PC-3 (cell line): ENCODE data around the gene BACH2. TPM values are rescaled to one million over a fixed set of nuclear protein-coding genes. Genes with fewer than 3 reads are reported as not detected.

Source experiments
- ATAC-seq: fragments of 200-7000 bp; cut with Tn5 transposase; 2 replicates; pipeline ENCODE4 v1.9.1; 2020; ENCODE audit warnings: mild to moderate bottlenecking, moderate library complexity
- BruUV-seq: library from RNA; stranded (reverse); fragments of 400-500 nt; replicated peaks from 2 replicates; lab custom pipeline; 2021; lab: Mats Ljungman, UMichigan
- CTCF ChIA-PET: fragments of 300-600 bp; sonication (Branson Sonifier 250); formaldehyde crosslinking; loops from one replicate; lab custom pipeline; 2022; ENCODE audit warnings: antibody characterized with exemption; lab: Charles Lee
- POLR2A ChIA-PET: fragments of 300-600 bp; sonication (Branson Sonifier 250); formaldehyde crosslinking; loops from one replicate; lab custom pipeline; 2022; ENCODE audit warnings: antibody characterized with exemption; ENCODE audit not compliant: unreplicated experiment; lab: Charles Lee
- DNase-seq: peaks from one replicate; pipeline ENCODE4 v3.0.0-alpha.2; 2015
- H2AFZ ChIP-seq: fragments of 300-600 bp; sonication (generic); 2 replicates; pipeline ENCODE4 v1.6.0; 2016; ENCODE audit warnings: antibody characterized with exemption, low read length
- H3F3A ChIP-seq: fragments of 300-600 bp; sonication (generic); one replicate; pipeline ENCODE4 v1.6.0; 2017; ENCODE audit warnings: antibody characterized with exemption, low read length, control low read depth, mild to moderate bottlenecking; ENCODE audit not compliant: unreplicated experiment
- H3K27ac ChIP-seq: fragments of 300-600 bp; sonication (generic); 2 replicates; pipeline ENCODE4 v1.5.1; 2016; ENCODE audit warnings: mild to moderate bottlenecking, low read length
- H3K27me3 ChIP-seq: fragments of 300-600 bp; sonication (generic); 2 replicates; pipeline ENCODE4 v1.6.1; 2016; ENCODE audit warnings: low read length, mixed read lengths
- H3K36me3 ChIP-seq: fragments of 300-600 bp; sonication (generic); 2 replicates; pipeline ENCODE4 v1.6.1; 2016; ENCODE audit warnings: low read depth, mixed run types, low read length, mixed read lengths
- H3K4me1 ChIP-seq: fragments of 300-600 bp; sonication (generic); 2 replicates; pipeline ENCODE4 v1.5.1; 2016; ENCODE audit warnings: low read length; ENCODE audit not compliant: insufficient read depth
- H3K4me2 ChIP-seq: fragments of 300-600 bp; sonication (generic); 2 replicates; pipeline ENCODE4 v1.6.0; 2016; ENCODE audit warnings: low read length
- H3K4me3 ChIP-seq: fragments of 300-600 bp; sonication (generic); 2 replicates; pipeline ENCODE4 v1.5.1; 2016; ENCODE audit warnings: mild to moderate bottlenecking, low read length, mixed read lengths
- H3K79me2 ChIP-seq: fragments of 300-600 bp; sonication (generic); 2 replicates; pipeline ENCODE4 v1.6.1; 2017; ENCODE audit warnings: low read length, mixed read lengths
- H3K9ac ChIP-seq: fragments of 300-600 bp; sonication (generic); 2 replicates; pipeline ENCODE4 v1.6.0; 2016; ENCODE audit warnings: mild to moderate bottlenecking, low read length
- H3K9me2 ChIP-seq: fragments of 300-600 bp; sonication (generic); replicated peaks from 2 replicates; pipeline ENCODE4 v1.6.1; 2016; ENCODE audit warnings: mixed run types, low read length, mixed read lengths
- H3K9me3 ChIP-seq: fragments of 300-600 bp; sonication (generic); 2 replicates; pipeline ENCODE4 v1.6.1; 2016; ENCODE audit warnings: low read length, mixed read lengths
- H4K20me1 ChIP-seq: fragments of 300-600 bp; sonication (generic); 2 replicates; pipeline ENCODE4 v1.6.1; 2016; ENCODE audit warnings: low read length, mixed read lengths
- EZH2 ChIP-seq: fragments of 300-600 bp; sonication (generic); IDR thresholded peaks from one replicate; pipeline ENCODE4 v1.6.1; 2017; ENCODE audit warnings: antibody characterized with exemption, mild to moderate bottlenecking, low read length; ENCODE audit not compliant: unreplicated experiment
- EZH2phosphoT487 ChIP-seq: fragments of 300-600 bp; sonication (generic); IDR thresholded peaks from 2 replicates; pipeline ENCODE4 v1.6.1; 2018; ENCODE audit warnings: mild to moderate bottlenecking, antibody characterized with exemption, low read length, borderline replicate concordance
- intact Hi-C: fragments of 100-400 bp; cut with micrococcal nuclease; formaldehyde crosslinking; loops from 2 replicates; pipeline ENCODE4 v1.9.0; 2023
- total RNA-seq: library from RNA; depleted of rRNA; stranded (reverse); fragments of >200 nt; gene quantifications from 2 replicates; pipeline ENCODE4 v1.2.3, GENCODE V29; 2014
- TF ChIP-seq, protein P1 (sequence below): fragments of 300-600 bp; sonication (generic); conservative IDR thresholded peaks from 2 replicates; pipeline ENCODE4 v1.5.1; 2017; ENCODE audit warnings: antibody characterized with exemption, low read depth, mild to moderate bottlenecking, low read length

Gene BACH2
- total RNA-seq, 1 experiment from 2014 or later, result 7.0 TPM

DNA sequence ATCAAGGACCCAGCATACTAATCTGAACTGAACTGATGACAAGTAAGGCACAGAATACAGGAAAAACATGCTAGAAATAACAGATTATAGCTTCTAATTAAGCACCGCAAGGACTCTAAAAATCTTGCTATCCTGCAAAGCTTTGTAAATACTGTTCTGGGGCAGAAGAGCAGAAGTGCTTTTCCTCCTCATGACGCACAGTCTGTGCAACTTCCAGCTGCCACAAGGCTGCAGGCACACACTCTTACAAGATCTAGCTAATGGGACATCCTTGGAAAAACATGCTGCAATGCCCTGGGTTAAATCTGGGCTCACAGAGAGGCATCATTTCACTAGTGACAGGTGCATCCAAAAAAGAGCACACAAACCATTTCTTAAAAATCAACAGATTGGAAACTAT, 213.8 kb downstream of the BACH2 start:
- no peaks in the 10 kb centered on the region for H4K20me1 ChIP-seq
- no peaks in the 10 kb centered on the region for H3K9me3 ChIP-seq
- ATAC-seq (no peak), DNase-seq (no peak)
- no peak overlapping the region for H3K9ac ChIP-seq
- H2AFZ ChIP-seq, result no peak overlapping the region
- ChIA-PET POLR2A (no interaction called here), CTCF (no interaction called here)
- no peaks in the 10 kb centered on the region for H3K36me3 ChIP-seq
- H3F3A ChIP-seq, result peaks cover 7% of the 10 kb centered on the region
- no peak overlapping the region for H3K27ac ChIP-seq
- no peaks in the 10 kb centered on the region for H3K79me2 ChIP-seq
- no peak overlapping the region for H3K4me3 ChIP-seq
- no peak overlapping the region for H3K4me2 ChIP-seq
- intact Hi-C loops, result loop anchor here (10.0 kb wide), 1 partner anchor 202 kb away; no protein-coding TSS in a partner anchor
- no peaks in the 10 kb centered on the region for H3K9me2 ChIP-seq
- H3K27me3 ChIP-seq, result no peaks in the 10 kb centered on the region
- BruUV-seq, result no TSS peak
- TF ChIP-seq EZH2 (no peak), EZH2phosphoT487 (no peak)
- TF ChIP-seq, protein P1, sequence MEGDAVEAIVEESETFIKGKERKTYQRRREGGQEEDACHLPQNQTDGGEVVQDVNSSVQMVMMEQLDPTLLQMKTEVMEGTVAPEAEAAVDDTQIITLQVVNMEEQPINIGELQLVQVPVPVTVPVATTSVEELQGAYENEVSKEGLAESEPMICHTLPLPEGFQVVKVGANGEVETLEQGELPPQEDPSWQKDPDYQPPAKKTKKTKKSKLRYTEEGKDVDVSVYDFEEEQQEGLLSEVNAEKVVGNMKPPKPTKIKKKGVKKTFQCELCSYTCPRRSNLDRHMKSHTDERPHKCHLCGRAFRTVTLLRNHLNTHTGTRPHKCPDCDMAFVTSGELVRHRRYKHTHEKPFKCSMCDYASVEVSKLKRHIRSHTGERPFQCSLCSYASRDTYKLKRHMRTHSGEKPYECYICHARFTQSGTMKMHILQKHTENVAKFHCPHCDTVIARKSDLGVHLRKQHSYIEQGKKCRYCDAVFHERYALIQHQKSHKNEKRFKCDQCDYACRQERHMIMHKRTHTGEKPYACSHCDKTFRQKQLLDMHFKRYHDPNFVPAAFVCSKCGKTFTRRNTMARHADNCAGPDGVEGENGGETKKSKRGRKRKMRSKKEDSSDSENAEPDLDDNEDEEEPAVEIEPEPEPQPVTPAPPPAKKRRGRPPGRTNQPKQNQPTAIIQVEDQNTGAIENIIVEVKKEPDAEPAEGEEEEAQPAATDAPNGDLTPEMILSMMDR, result no peak
- peaks cover 20% of the 10 kb centered on the region for H3K4me1 ChIP-seq

- H3K36me3 ChIP-seq, result no peaks in the 10 kb centered on the region
- H3K27ac ChIP-seq, result no peak overlapping the region
- no peaks in the 10 kb centered on the region for H4K20me1 ChIP-seq
- no peak overlapping the region for H3K4me2 ChIP-seq
- H3K9me3 ChIP-seq, result no peaks in the 10 kb centered on the region
- intact Hi-C loops, result loop anchor here (10.0 kb wide), 1 partner anchor 204 kb away; no protein-coding TSS in a partner anchor
- POLR2A ChIA-PET, result no interaction called here
- no peaks in the 10 kb centered on the region for H3K79me2 ChIP-seq
- peaks cover 3% of the 10 kb centered on the region for H3K4me1 ChIP-seq
- TF ChIP-seq, protein P1, result no peak
- CTCF ChIA-PET, result no interaction called here
- BruUV-seq, result no TSS peak
- no peak overlapping the region for H2AFZ ChIP-seq
- DNase-seq, result no peak
- H3K27me3 ChIP-seq, result no peaks in the 10 kb centered on the region
- H3K4me3 ChIP-seq, result no peak overlapping the region
- ATAC-seq, result no peak
- no peak overlapping the region for H3K9ac ChIP-seq
- H3F3A ChIP-seq, result no peaks in the 10 kb centered on the region
- no peaks in the 10 kb centered on the region for H3K9me2 ChIP-seq
Measured at GRCh38 chr6:90080876-90081481, 215.7 kb downstream of the BACH2 start.

- no peaks in the 10 kb centered on the region for H3K36me3 ChIP-seq
- no TSS peak for BruUV-seq
Measured at GRCh38 chr6:90079560-90080490, 216.8 kb downstream of the BACH2 start.

More at GRCh38 chr6:90079560-90080490, 216.8 kb downstream of the BACH2 start:
- H3K4me3 ChIP-seq, result no peak overlapping the region
- no peaks in the 10 kb centered on the region for H3K4me1 ChIP-seq
- no peaks in the 10 kb centered on the region for H3K9me3 ChIP-seq
- H3K9ac ChIP-seq, result no peak overlapping the region
- intact Hi-C loops, result loop anchor here (10.0 kb wide), 1 partner anchor 205 kb away; no protein-coding TSS in a partner anchor
- no peaks in the 10 kb centered on the region for H3K9me2 ChIP-seq
- ChIA-PET CTCF (no interaction called here), POLR2A (no interaction called here)
- H4K20me1 ChIP-seq, result no peaks in the 10 kb centered on the region
- H2AFZ ChIP-seq, result no peak overlapping the region
- H3K27me3 ChIP-seq, result no peaks in the 10 kb centered on the region
- no peaks in the 10 kb centered on the region for H3K79me2 ChIP-seq
- TF ChIP-seq, protein P1, result no peak
- TF ChIP-seq EZH2phosphoT487 (no peak), EZH2 (no peak)
- H3K4me2 ChIP-seq, result no peak overlapping the region
- no peak for ATAC-seq
- H3F3A ChIP-seq, result no peaks in the 10 kb centered on the region
- H3K27ac ChIP-seq, result no peak overlapping the region
- no peak for DNase-seq
